GM23248 (cell line): ENCODE results near the gene PPP4C. TPM values are rescaled to one million over a fixed set of nuclear protein-coding genes. Genes with fewer than 3 reads are reported as not detected.
A peak's percentile ranks its signal among the peaks of the same experiment; 100 is the strongest.

Experiments used
- DNase-seq: peaks from one replicate; pipeline ENCODE4 v3.0.0-alpha.2; 2015
- H2AFZ ChIP-seq: fragments of 200-600 bp; sonication (generic); 2 replicates; pipeline ENCODE4 v1.6.1; 2016; ENCODE audit warnings: antibody characterized with exemption
- H3F3A ChIP-seq: fragments of 200-600 bp; sonication (generic); 2 replicates; pipeline ENCODE4 v1.6.1; 2016; ENCODE audit warnings: mild to moderate bottlenecking, antibody characterized with exemption, mixed run types; ENCODE audit not compliant: insufficient read depth
- H3K27ac ChIP-seq: fragments of 200-600 bp; sonication (generic); 2 replicates; pipeline ENCODE4 v1.5.1; 2016; ENCODE audit warnings: mild to moderate bottlenecking
- H3K27me3 ChIP-seq: fragments of 200-600 bp; sonication (generic); replicated peaks from 2 replicates; pipeline ENCODE4 v1.6.1; 2016; ENCODE audit warnings: mild to moderate bottlenecking; ENCODE audit not compliant: insufficient read depth
- H3K36me3 ChIP-seq: fragments of 200-600 bp; sonication (generic); 2 replicates; pipeline ENCODE4 v1.6.1; 2016; ENCODE audit warnings: low read depth, mild to moderate bottlenecking
- H3K4me1 ChIP-seq: fragments of 200-600 bp; sonication (generic); 2 replicates; pipeline ENCODE4 v1.6.1; 2016; ENCODE audit warnings: mild to moderate bottlenecking; ENCODE audit not compliant: insufficient read depth
- H3K4me2 ChIP-seq: fragments of 200-600 bp; sonication (generic); one replicate; pipeline ENCODE4 v1.6.1; 2016; ENCODE audit warnings: mild to moderate bottlenecking; ENCODE audit not compliant: unreplicated experiment
- H3K4me3 ChIP-seq: fragments of 200-600 bp; sonication (generic); 2 replicates; pipeline ENCODE4 v1.5.1; 2016; ENCODE audit warnings: mild to moderate bottlenecking
- H3K79me2 ChIP-seq: fragments of 200-600 bp; sonication (generic); 2 replicates; pipeline ENCODE4 v1.6.1; 2016; ENCODE audit warnings: mild to moderate bottlenecking; ENCODE audit not compliant: insufficient read depth
- H3K9ac ChIP-seq: fragments of 200-600 bp; sonication (generic); 2 replicates; pipeline ENCODE4 v1.6.1; 2016; ENCODE audit warnings: mild to moderate bottlenecking
- H3K9me2 ChIP-seq: fragments of 200-600 bp; sonication (generic); 2 replicates; pipeline ENCODE4 v1.6.1; 2016; ENCODE audit warnings: mixed run types, mild to moderate bottlenecking, moderate library complexity; ENCODE audit not compliant: insufficient read depth
- H3K9me3 ChIP-seq: fragments of 200-600 bp; sonication (generic); one replicate; pipeline ENCODE4 v1.6.1; 2017; ENCODE audit warnings: low read depth
- H4K20me1 ChIP-seq: fragments of 200-600 bp; sonication (generic); 2 replicates; pipeline ENCODE4 v1.6.0; 2016; ENCODE audit not compliant: insufficient read depth
- EZH2 ChIP-seq: fragments of 200-600 bp; sonication (generic); IDR thresholded peaks from 2 replicates; pipeline ENCODE4 v1.6.1; 2018; ENCODE audit warnings: antibody characterized with exemption, mild to moderate bottlenecking; ENCODE audit not compliant: insufficient read depth, poor library complexity, severe bottlenecking
- EZH2phosphoT487 ChIP-seq: fragments of 200-600 bp; sonication (generic); IDR thresholded peaks from 2 replicates; pipeline ENCODE4 v1.6.1; 2018; ENCODE audit warnings: antibody characterized with exemption, moderate library complexity, mild to moderate bottlenecking, low read depth; ENCODE audit not compliant: insufficient read depth
- WGBS, 2 experiments: methylation state at CpG; one replicate each; pipeline ENCODE4 v1.1.6; 2015 to 2017; ENCODE audit warnings: low lambda C conversion rate in 2 of 2, low coverage in 1 of 2; ENCODE audit errors: missing lambda C conversion rate in 2 of 2; 5-methylcytosine and 5-hydroxymethylcytosine counted together
- in situ Hi-C: fragments of 300-500 bp; cut with MboI; formaldehyde crosslinking; loops from 2 replicates; pipeline ENCODE4 v1.15.0; 2020
- polyA plus RNA-seq: library from polyadenylated mRNA; unstranded; fragments of >200 nt; fragmentation: Nextera tagmentation; extraction: Ambion mirVana; gene quantifications from 2 replicates; pipeline ENCODE4 v1.2.1, GENCODE V29; 2016
- total RNA-seq: library from RNA; depleted of rRNA; stranded (reverse); fragments of >200 nt; shearing (Covaris generic); gene quantifications from 2 replicates; pipeline ENCODE4 v1.2.3, GENCODE V29; 2014

The PPP4C gene
- total and polyA plus RNA-seq, 2 experiments from 2014 or later, result 168 to 205 TPM

DNA sequence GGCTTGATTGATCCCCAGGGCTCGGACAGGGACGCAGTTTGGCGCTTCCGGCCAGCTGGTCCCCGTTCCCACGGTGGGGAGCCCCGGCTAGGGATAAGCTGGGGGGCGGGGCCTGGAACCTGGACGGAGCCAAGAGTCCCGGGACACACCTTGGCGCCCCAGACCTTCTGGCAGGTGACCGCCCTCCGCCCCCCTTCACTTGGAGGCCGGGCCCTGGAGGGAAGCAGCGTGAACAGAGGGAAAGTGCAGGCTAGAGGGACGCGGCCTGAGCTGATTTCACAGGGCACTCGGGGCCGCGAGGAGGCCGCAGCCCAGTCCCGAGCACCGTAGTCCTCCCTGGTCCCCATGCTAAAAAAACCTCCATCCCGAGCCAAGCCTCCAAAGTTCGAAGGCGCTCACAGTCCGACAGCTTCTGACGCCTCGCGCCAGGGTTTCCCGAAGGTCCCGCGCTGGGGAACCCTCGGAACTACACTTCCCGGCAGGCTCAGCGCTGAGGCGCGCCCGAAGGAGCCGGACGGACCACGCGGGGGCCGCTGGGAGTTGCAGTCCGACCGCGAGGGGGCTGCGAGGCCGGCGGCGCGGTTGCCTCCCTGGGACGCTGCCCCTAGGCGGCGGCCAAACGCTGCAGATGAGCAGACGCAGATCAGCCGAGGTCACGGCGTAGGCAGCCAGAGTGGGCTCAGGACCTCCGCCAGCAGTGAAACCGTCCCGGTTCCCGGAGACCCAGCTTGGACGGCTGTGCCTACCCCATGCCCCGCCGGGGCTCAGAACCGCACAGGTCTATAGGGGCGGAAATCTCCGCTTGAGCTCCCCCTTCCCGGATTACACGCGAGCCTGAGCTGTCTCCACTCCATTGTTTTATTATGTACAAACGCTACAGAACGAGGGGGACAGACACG is 15.9 kb downstream of the PPP4C start, which contains the start of gene TBX6:
Gene TBX6, minus strand, starts transcription at position 451 of the 899 bp plus-strand sequence. CDS start 731 bp downstream, outside the sequence.
- WGBS, 2 experiments, result 3 to 5% methylated on average over 63 to 72 of the region's 76 CpGs
- no peaks in the 10 kb centered on the region for H3K9me3 ChIP-seq
- peak within 1 kb of the TSS; percentile 58 for H3K9ac ChIP-seq
- peaks cover 18% of the 10 kb centered on the region for H3K4me1 ChIP-seq
- H3K36me3 ChIP-seq, result peaks cover 10% of the 10 kb centered on the region
- H3K9me2 ChIP-seq, result no peaks in the 10 kb centered on the region
- TF ChIP-seq EZH2phosphoT487, result no peak
- TF ChIP-seq EZH2, result no peak
- peak within 1 kb of the TSS; percentile 63 for H2AFZ ChIP-seq
- peak within 1 kb of the TSS; percentile 54 for H3K27ac ChIP-seq
- in situ Hi-C loops, result no loop called here
- peak; percentile 98 for DNase-seq
- no peaks in the 10 kb centered on the region for H3K27me3 ChIP-seq
- peaks cover 55% of the 10 kb centered on the region for H3F3A ChIP-seq
- H3K4me3 ChIP-seq, result peak within 1 kb of the TSS; percentile 65
- H3K79me2 ChIP-seq, result peaks cover 21% of the 10 kb centered on the region
- H4K20me1 ChIP-seq, result no peaks in the 10 kb centered on the region
- H3K4me2 ChIP-seq, result peak within 1 kb of the TSS; percentile 68

DNA sequence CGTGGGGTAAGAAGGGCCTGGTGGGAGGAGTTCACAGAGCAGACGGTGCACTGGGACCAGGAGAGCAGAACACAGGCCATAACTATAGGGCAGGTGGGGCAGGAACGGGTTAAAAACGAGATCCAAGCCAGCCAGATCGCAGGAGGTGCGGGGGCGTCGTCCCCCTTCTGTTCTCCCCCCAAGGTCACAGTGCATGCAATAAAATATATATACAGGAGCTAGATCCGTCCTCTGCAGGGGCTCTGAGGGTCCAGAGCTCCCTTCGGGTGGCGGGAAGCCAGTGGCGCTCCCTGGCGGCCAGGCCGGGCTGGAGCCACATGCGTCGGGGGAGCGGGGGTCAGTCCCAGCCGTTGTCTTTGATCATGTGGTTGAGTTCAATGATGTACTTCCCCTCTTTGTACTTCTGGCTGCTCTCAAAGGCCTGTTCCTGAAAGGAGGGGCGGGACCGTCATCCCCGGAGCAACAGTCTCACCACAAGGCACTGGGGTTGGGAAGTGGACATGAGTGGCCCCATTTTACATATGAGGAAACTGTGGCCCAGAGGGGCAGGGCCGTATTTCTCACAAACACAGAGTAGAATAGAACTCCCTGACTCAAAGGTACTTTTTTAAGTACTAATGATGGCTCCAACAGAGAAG is 16.7 kb downstream of the PPP4C start:
- peak; percentile 79 for DNase-seq
- Histone ChIP-seq H3K27ac (peak overlapping the region; percentile 54), H2AFZ (peak overlapping the region; percentile 63), H3F3A (peaks cover 49% of the 10 kb centered on the region), H3K4me1 (peaks cover 18% of the 10 kb centered on the region), H3K9ac (peak overlapping the region; percentile 54), H3K36me3 (peaks cover 10% of the 10 kb centered on the region), H3K27me3 (no peaks in the 10 kb centered on the region), H4K20me1 (no peaks in the 10 kb centered on the region), H3K4me3 (peak overlapping the region; percentile 65), H3K9me3 (no peaks in the 10 kb centered on the region), H3K9me2 (no peaks in the 10 kb centered on the region), H3K4me2 (peak overlapping the region; percentile 68), H3K79me2 (peaks cover 21% of the 10 kb centered on the region)
- TF ChIP-seq EZH2phosphoT487 (no peak), EZH2 (no peak)
- in situ Hi-C loops, result no loop called here
- 9 to 17% methylated on average over 19 to 22 of the region's 22 CpGs for WGBS, 2 experiments

DNA sequence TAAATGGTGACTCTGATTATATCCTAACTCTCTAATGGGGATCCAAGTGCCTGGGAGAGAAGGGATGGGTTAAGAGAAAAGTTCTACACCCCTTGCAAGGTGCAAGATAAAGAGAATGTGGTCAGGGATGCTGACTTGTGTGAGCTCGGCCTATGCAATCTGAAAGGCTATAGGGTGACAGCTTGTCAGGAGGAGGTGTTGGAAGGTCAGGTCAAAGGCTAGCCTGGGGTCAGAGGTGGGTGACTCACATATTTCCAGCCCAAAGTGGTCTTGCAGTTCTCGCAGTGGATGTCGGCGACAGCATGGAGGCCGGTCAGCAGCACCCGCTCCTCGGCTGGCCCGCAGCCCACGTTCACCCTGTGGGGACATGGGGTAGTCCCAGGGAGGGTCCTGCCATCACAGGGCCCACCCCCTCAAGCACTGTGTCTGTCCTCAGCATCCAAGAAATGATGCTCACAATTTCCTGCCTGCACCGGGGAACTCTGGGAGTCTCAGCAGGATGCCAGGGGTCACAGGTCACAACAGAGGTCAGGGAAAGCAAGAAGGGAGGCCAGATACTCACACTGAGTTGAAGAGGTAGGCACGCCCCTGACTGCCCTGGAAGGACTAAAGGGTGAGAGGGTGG is 18.9 kb downstream of the PPP4C start:
- H2AFZ ChIP-seq, result no peak overlapping the region
- H4K20me1 ChIP-seq, result no peaks in the 10 kb centered on the region
- H3K36me3 ChIP-seq, result peaks cover 10% of the 10 kb centered on the region
- H3K79me2 ChIP-seq, result peaks cover 21% of the 10 kb centered on the region
- no peaks in the 10 kb centered on the region for H3K9me2 ChIP-seq
- no peak for TF ChIP-seq EZH2phosphoT487
- TF ChIP-seq EZH2, result no peak
- H3K4me1 ChIP-seq, result peaks cover 14% of the 10 kb centered on the region
- WGBS, 2 experiments, result 70 to 85% methylated on average over 6 to 11 of the region's 11 CpGs
- H3K9me3 ChIP-seq, result no peaks in the 10 kb centered on the region
- H3K4me2 ChIP-seq, result peak overlapping the region; percentile 86
- H3F3A ChIP-seq, result peaks cover 33% of the 10 kb centered on the region
- H3K27me3 ChIP-seq, result no peaks in the 10 kb centered on the region
- peak overlapping the region; percentile 91 for H3K9ac ChIP-seq
- no peak for DNase-seq
- peak overlapping the region; percentile 86 for H3K27ac ChIP-seq
- H3K4me3 ChIP-seq, result peak overlapping the region; percentile 91
- in situ Hi-C loops, result no loop called here
